Panc1 (cell line): ENCODE results near the gene ADAM22. TPM values are rescaled to one million over a fixed set of nuclear protein-coding genes. Genes with fewer than 3 reads are reported as not detected.

Experiments used
- ATAC-seq: fragments of 200-7000 bp; cut with Tn5 transposase; 2 replicates; pipeline ENCODE4 v1.9.1; 2020; ENCODE audit warnings: mild to moderate bottlenecking, moderate library complexity
- BruUV-seq: library from RNA; stranded (reverse); fragments of 400-500 nt; replicated peaks from 2 replicates; lab custom pipeline; 2021; lab: Mats Ljungman, UMichigan
- CTCF ChIA-PET: fragments of 300-600 bp; sonication (Branson Sonifier 250); formaldehyde crosslinking; loops from one replicate; lab custom pipeline; 2022; ENCODE audit warnings: antibody characterized with exemption; lab: Charles Lee
- POLR2A ChIA-PET: fragments of 300-600 bp; sonication (Branson Sonifier 250); formaldehyde crosslinking; loops from one replicate; lab custom pipeline; 2022; ENCODE audit warnings: antibody characterized with exemption; lab: Charles Lee
- DNase-seq: peaks from one replicate; pipeline ENCODE4 v3.0.0-alpha.2; 2010; ENCODE audit warnings: low read depth, low spot score
- H3K27ac ChIP-seq: 2 replicates; pipeline ENCODE4 v1.5.1; 2011; ENCODE audit warnings: mild to moderate bottlenecking, low read length, inconsistent platforms
- H3K27me3 ChIP-seq: fragments of 200-500 bp; sonication (Bioruptor generic); 2 replicates; pipeline ENCODE4 v1.6.0; 2014; ENCODE audit warnings: low read length, inconsistent platforms; ENCODE audit not compliant: control insufficient read depth, insufficient read depth
- H3K36me3 ChIP-seq: fragments of 200-500 bp; sonication (Bioruptor generic); 2 replicates; pipeline ENCODE4 v1.5.1; 2014; ENCODE audit warnings: inconsistent platforms, mild to moderate bottlenecking, low read length, moderate library complexity; ENCODE audit not compliant: control insufficient read depth, insufficient read depth
- H3K4me1 ChIP-seq: 2 replicates; pipeline ENCODE4 v1.5.1; 2011; ENCODE audit warnings: inconsistent platforms, mild to moderate bottlenecking, low read length, moderate library complexity; ENCODE audit not compliant: control insufficient read depth, insufficient read depth
- H3K4me3 ChIP-seq, 2 experiments: 2 replicates each; pipeline ENCODE4 v1.5.1; 2011 to 2012; ENCODE audit warnings: low read depth in 2 of 2, low read length in 2 of 2, mild to moderate bottlenecking in 2 of 2, inconsistent platforms in 1 of 2, moderate library complexity in 1 of 2
- H3K9me3 ChIP-seq: fragments of 200-500 bp; sonication (Bioruptor generic); 2 replicates; pipeline ENCODE4 v1.5.1; 2014; ENCODE audit warnings: low read depth, mild to moderate bottlenecking, inconsistent platforms, low read length, moderate library complexity; ENCODE audit not compliant: control insufficient read depth, insufficient read depth
- POLR2AphosphoS5 ChIP-seq: IDR thresholded peaks from 2 replicates; pipeline ENCODE4 v1.6.1; 2012; ENCODE audit warnings: mild to moderate bottlenecking, low read depth, low read length, moderate library complexity
- SIN3A ChIP-seq: IDR thresholded peaks from 2 replicates; pipeline ENCODE4 v1.6.1; 2012; ENCODE audit warnings: low read depth, mild to moderate bottlenecking, low read length, moderate library complexity, borderline replicate concordance; ENCODE audit not compliant: insufficient read depth
- TCF7L2 ChIP-seq: IDR thresholded peaks from 2 replicates; pipeline ENCODE4 v1.6.1; 2011; ENCODE audit warnings: mild to moderate bottlenecking, low read depth, low read length, inconsistent platforms
- in situ Hi-C: cut with HindIII; loops from 2 replicates; pipeline ENCODE4 v1.10.0; 2016; ENCODE audit warnings: low sequenced_read_pairs, low pct_unique_long_range_greater_than_20kb
- intact Hi-C: fragments of 100-400 bp; cut with micrococcal nuclease; formaldehyde crosslinking; loops from one replicate; pipeline ENCODE4 v1.10.0; 2022; ENCODE audit not compliant: unreplicated experiment
- total RNA-seq: library from RNA; stranded (reverse); gene quantifications from one replicate; pipeline ENCODE4 v1.2.1, GENCODE V29; 2021; ENCODE audit not compliant: unreplicated experiment
- TF ChIP-seq, protein P1 (sequence below), 2 experiments: IDR thresholded peaks; 2 replicates each; pipeline ENCODE4 v1.6.1; 2011 to 2012; ENCODE audit warnings: low read depth in 2 of 2, control low read depth in 1 of 2, low read length in 1 of 2, mild to moderate bottlenecking in 1 of 2, moderate library complexity in 1 of 2; ENCODE audit not compliant: insufficient read depth in 1 of 2
- TF ChIP-seq, protein P2 (sequence below): fragments of 450-650 bp; IDR thresholded peaks from 2 replicates; pipeline ENCODE4 v1.5.1; 2017; ENCODE audit warnings: mild to moderate bottlenecking

ADAM22 gene
- total RNA-seq, 1 experiment from 2014 or later, result 4.2 TPM

DNA sequence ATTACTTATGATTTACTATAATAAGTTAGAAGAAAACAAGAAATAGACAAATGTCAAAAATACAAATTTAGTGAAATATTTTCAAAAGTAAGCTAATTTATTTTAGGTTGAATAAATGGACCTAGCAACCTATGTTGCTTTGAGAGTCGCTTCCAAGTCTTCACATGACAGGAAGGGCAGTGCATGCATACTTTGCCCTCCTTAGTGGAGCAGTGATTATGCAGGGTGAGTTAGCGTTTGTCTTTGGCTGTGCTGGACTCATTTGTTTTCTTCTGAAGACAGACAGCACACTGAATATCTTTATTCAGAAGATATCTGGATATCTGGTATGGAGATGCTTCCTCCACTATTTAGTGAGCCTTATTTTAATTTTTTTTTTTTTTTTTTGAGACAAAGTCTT is 183.3 kb downstream of the ADAM22 start:
- CTCF ChIA-PET, result no interaction called here
- ATAC-seq, result no peak
- TF ChIP-seq TCF7L2 (no peak), POLR2AphosphoS5 (no peak), SIN3A (no peak)
- TF ChIP-seq, protein P1, sequence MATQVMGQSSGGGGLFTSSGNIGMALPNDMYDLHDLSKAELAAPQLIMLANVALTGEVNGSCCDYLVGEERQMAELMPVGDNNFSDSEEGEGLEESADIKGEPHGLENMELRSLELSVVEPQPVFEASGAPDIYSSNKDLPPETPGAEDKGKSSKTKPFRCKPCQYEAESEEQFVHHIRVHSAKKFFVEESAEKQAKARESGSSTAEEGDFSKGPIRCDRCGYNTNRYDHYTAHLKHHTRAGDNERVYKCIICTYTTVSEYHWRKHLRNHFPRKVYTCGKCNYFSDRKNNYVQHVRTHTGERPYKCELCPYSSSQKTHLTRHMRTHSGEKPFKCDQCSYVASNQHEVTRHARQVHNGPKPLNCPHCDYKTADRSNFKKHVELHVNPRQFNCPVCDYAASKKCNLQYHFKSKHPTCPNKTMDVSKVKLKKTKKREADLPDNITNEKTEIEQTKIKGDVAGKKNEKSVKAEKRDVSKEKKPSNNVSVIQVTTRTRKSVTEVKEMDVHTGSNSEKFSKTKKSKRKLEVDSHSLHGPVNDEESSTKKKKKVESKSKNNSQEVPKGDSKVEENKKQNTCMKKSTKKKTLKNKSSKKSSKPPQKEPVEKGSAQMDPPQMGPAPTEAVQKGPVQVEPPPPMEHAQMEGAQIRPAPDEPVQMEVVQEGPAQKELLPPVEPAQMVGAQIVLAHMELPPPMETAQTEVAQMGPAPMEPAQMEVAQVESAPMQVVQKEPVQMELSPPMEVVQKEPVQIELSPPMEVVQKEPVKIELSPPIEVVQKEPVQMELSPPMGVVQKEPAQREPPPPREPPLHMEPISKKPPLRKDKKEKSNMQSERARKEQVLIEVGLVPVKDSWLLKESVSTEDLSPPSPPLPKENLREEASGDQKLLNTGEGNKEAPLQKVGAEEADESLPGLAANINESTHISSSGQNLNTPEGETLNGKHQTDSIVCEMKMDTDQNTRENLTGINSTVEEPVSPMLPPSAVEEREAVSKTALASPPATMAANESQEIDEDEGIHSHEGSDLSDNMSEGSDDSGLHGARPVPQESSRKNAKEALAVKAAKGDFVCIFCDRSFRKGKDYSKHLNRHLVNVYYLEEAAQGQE (IDR thresholded peaks at IDR 0.05; ENCODE audit: insufficient read depth in 1 of 2, low read depth in 2 of 2, low read length in 1 of 2), result no peak
- TF ChIP-seq, protein P2, sequence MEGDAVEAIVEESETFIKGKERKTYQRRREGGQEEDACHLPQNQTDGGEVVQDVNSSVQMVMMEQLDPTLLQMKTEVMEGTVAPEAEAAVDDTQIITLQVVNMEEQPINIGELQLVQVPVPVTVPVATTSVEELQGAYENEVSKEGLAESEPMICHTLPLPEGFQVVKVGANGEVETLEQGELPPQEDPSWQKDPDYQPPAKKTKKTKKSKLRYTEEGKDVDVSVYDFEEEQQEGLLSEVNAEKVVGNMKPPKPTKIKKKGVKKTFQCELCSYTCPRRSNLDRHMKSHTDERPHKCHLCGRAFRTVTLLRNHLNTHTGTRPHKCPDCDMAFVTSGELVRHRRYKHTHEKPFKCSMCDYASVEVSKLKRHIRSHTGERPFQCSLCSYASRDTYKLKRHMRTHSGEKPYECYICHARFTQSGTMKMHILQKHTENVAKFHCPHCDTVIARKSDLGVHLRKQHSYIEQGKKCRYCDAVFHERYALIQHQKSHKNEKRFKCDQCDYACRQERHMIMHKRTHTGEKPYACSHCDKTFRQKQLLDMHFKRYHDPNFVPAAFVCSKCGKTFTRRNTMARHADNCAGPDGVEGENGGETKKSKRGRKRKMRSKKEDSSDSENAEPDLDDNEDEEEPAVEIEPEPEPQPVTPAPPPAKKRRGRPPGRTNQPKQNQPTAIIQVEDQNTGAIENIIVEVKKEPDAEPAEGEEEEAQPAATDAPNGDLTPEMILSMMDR, result no peak
- in situ Hi-C loops, result no loop called here
- no peaks in the 10 kb centered on the region for H3K9me3 ChIP-seq
- H3K4me1 ChIP-seq, result no peaks in the 10 kb centered on the region
- POLR2A ChIA-PET, result no interaction called here
- BruUV-seq, result no TSS peak
- H3K36me3 ChIP-seq, result no peaks in the 10 kb centered on the region
- H3K27me3 ChIP-seq, result no peaks in the 10 kb centered on the region
- intact Hi-C loops, result loop anchor here (10.0 kb wide), 1 partner anchor 193 kb away; no protein-coding TSS in a partner anchor
- H3K4me3 ChIP-seq, result no peak overlapping the region
- DNase-seq, result no peak
- H3K27ac ChIP-seq, result no peak overlapping the region

DNA sequence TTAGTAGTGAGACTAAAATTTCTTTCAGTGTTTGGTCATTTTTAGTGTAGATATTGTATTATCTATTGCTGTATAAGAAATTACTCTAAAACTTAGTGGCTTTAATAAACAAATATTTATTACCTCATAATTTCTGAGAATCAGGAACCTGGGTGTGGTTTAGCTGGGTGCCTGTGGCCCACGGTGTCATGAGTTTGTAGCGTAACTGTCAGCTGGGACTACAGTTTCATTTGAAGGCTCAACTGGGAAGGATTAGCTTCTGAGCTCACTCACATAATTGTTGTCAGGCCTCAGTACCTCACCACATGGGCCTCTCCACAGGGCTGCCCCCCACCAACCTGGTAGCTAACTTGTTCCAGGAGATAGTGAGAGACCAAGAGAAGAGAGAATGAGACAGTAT is 187.3 kb downstream of the ADAM22 start:
- Histone ChIP-seq H3K4me3 (no peak overlapping the region), H3K27me3 (no peaks in the 10 kb centered on the region), H3K36me3 (no peaks in the 10 kb centered on the region), H3K27ac (no peak overlapping the region), H3K4me1 (no peaks in the 10 kb centered on the region), H3K9me3 (no peaks in the 10 kb centered on the region)
- ChIA-PET POLR2A (no interaction called here), CTCF (interaction anchor here (0.6 kb wide), 1 partner anchor 14 kb away, joined by 4 read pairs; no protein-coding TSS in a partner anchor)
- intact Hi-C loops, result no loop called here
- in situ Hi-C loops, result no loop called here
- no TSS peak for BruUV-seq
- TF ChIP-seq, protein P1 (IDR thresholded peaks at IDR 0.05; ENCODE audit: insufficient read depth in 1 of 2, low read depth in 2 of 2, low read length in 1 of 2), result no peak
- no peak for TF ChIP-seq TCF7L2
- TF ChIP-seq, protein P2, result no peak
- no peak for TF ChIP-seq POLR2AphosphoS5
- TF ChIP-seq SIN3A, result no peak
- no peak for DNase-seq
- no peak for ATAC-seq
